Skeletal muscle satellite cell (primary cell): ENCODE measurements around the gene ANTXR2.

Experiments used
- H3K27me3 ChIP-seq: 2 replicates; pipeline ENCODE4 v1.7.0; 2013; ENCODE audit warnings: low read length; ENCODE audit not compliant: control insufficient read depth, insufficient read depth
- H3K36me3 ChIP-seq: 2 replicates; pipeline ENCODE4 v1.7.0; 2013; ENCODE audit warnings: mild to moderate bottlenecking, control low read depth, low read length; ENCODE audit not compliant: insufficient read depth
- H3K4me1 ChIP-seq: 2 replicates; pipeline ENCODE4 v1.7.0; 2013; ENCODE audit warnings: low read length; ENCODE audit not compliant: control insufficient read depth, insufficient read depth
- H3K4me2 ChIP-seq: 2 replicates; pipeline ENCODE4 v1.7.0; 2013; ENCODE audit warnings: mild to moderate bottlenecking, low read length
- H3K4me3 ChIP-seq: 2 replicates; pipeline ENCODE4 v1.7.0; 2013; ENCODE audit warnings: low read length
- H3K9ac ChIP-seq: 2 replicates; pipeline ENCODE4 v1.7.0; 2013; ENCODE audit warnings: mild to moderate bottlenecking, low read depth, low read length, moderate library complexity
- H3K9me3 ChIP-seq: replicated peaks from 2 replicates; pipeline ENCODE4 v1.7.0; 2013; ENCODE audit warnings: mild to moderate bottlenecking, control low read depth, low read length

The ANTXR2 gene

DNA sequence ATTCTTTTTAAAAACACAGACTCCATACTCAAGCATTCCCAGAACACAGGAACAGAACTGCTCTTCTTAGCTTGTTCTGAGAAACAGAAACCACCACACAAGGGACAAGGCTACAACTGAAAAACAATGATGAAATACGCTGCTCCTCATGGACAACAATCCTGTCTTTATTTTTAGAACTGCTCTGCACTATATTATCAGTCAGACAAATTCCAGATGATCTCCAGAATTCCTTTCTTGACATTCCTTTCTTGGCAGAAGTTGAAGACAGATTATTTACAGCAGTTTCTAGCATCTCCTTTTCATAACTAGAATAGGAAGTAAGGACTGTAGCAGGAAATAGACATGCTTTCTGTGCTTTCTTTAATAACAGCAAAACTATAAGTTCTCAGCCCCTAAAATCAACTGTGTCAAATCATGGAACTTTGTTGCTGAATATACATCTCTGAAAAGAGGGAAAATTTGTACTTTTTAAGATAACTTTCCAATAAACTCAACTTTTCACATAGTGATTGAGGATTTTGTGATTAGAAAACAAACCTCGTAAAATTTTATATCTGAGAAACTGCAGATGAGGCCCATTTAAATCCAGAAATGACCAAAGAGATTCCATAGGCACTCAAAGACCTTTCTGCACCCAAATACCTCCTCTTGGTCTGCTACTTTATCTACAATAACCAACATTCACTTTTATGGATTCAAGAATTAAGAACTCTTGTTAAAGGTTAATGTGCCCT is 35.9 kb downstream of the ANTXR2 start:
- Histone ChIP-seq H3K4me2 (peak overlapping the region; percentile 63), H3K4me1 (peaks cover 11% of the 10 kb centered on the region), H3K36me3 (peaks cover 36% of the 10 kb centered on the region), H3K27me3 (no peaks in the 10 kb centered on the region), H3K9me3 (no peaks in the 10 kb centered on the region), H3K4me3 (peak overlapping the region; percentile 2), H3K9ac (peak overlapping the region; percentile 35)

DNA sequence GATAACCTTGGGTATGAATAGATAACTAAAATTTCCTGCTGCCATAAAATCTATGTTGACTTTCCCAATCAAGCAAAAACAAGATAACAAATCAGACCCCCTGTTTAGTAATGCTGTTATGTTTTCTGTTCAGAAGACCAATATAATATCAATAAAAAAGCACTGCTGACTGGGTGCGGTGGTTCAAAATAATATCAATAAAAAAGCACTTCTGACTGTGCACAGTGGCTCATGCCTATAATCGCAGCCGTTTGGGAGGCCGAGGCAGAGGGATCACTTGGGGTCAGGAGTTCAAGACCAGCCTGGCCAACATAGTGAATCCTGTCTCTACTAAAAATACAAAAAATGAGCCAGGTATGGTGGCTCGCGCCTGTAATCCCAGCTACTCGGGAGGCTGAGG is 36.7 kb downstream of the ANTXR2 start:
- Histone ChIP-seq H3K27me3 (no peaks in the 10 kb centered on the region), H3K9ac (no peak overlapping the region), H3K9me3 (no peaks in the 10 kb centered on the region), H3K4me1 (peaks cover 11% of the 10 kb centered on the region), H3K4me2 (no peak overlapping the region), H3K36me3 (peaks cover 43% of the 10 kb centered on the region), H3K4me3 (no peak overlapping the region)

- Histone ChIP-seq H3K9me3 (no peaks in the 10 kb centered on the region), H3K4me1 (peaks cover 11% of the 10 kb centered on the region), H3K9ac (no peak overlapping the region), H3K4me3 (no peak overlapping the region), H3K36me3 (peaks cover 53% of the 10 kb centered on the region), H3K27me3 (no peaks in the 10 kb centered on the region), H3K4me2 (no peak overlapping the region)
Measured at GRCh38 chr4:80035336-80035735, 37.7 kb downstream of the ANTXR2 start.

DNA sequence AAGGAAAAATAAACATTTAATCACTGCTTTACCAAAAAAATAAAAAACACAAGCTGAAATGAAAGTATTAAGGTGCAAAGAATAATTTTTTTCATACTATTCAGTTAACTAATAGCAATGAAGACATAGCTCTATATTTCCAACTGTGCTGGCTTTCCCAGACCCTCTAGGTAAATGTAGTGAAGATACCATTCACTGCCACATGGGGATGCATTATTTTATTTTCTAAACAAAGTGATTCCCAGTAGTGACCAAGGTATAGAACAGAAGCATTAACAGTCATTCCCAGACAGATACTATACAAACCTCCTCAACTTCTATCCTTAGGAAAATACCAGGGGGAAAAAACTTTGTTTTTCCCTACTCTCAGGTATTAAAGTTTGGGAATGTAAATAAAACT is 39.4 kb downstream of the ANTXR2 start:
- Histone ChIP-seq H3K27me3 (no peaks in the 10 kb centered on the region), H3K9ac (no peak overlapping the region), H3K4me1 (peaks cover 11% of the 10 kb centered on the region), H3K36me3 (peaks cover 60% of the 10 kb centered on the region), H3K4me2 (no peak overlapping the region), H3K9me3 (no peaks in the 10 kb centered on the region), H3K4me3 (no peak overlapping the region)

DNA sequence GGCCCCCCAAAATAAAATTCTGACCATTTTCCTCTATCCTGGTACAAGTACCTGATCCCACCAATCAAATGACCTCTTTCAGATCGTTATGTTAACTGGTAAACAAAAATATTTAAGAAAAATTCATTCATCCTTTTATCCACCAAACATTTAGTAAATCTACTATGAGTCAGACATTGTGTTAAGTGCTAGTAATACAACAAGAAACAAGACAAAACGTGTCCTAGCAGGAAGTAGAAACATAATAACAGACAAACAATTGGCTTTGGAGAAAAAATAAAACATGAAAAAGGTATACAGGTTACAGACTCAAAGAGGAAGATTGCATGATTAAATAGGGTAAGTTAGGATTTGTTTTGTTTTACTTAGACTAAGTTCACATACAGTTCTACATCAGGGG is 43.7 kb downstream of the ANTXR2 start:
- Histone ChIP-seq H3K36me3 (peaks cover 72% of the 10 kb centered on the region), H3K4me1 (no peaks in the 10 kb centered on the region), H3K4me2 (no peak overlapping the region), H3K9me3 (no peaks in the 10 kb centered on the region), H3K4me3 (no peak overlapping the region), H3K27me3 (no peaks in the 10 kb centered on the region), H3K9ac (no peak overlapping the region)

GRCh38 chr4:80027611-80028010 is 45.4 kb downstream of the ANTXR2 start:
- no peak overlapping the region for H3K4me3 ChIP-seq
- no peaks in the 10 kb centered on the region for H3K9me3 ChIP-seq
- no peak overlapping the region for H3K9ac ChIP-seq
- H3K36me3 ChIP-seq = peaks cover 78% of the 10 kb centered on the region
- no peaks in the 10 kb centered on the region for H3K4me1 ChIP-seq
- no peaks in the 10 kb centered on the region for H3K27me3 ChIP-seq
- no peak overlapping the region for H3K4me2 ChIP-seq

GRCh38 chr4:80026100-80026499 is 46.9 kb downstream of the ANTXR2 start:
- H3K9ac ChIP-seq = no peak overlapping the region
- H3K4me1 ChIP-seq = peaks cover 8% of the 10 kb centered on the region
- H3K27me3 ChIP-seq = no peaks in the 10 kb centered on the region
- H3K4me3 ChIP-seq = no peak overlapping the region
- no peak overlapping the region for H3K4me2 ChIP-seq
- peaks cover 70% of the 10 kb centered on the region for H3K36me3 ChIP-seq
- no peaks in the 10 kb centered on the region for H3K9me3 ChIP-seq

DNA sequence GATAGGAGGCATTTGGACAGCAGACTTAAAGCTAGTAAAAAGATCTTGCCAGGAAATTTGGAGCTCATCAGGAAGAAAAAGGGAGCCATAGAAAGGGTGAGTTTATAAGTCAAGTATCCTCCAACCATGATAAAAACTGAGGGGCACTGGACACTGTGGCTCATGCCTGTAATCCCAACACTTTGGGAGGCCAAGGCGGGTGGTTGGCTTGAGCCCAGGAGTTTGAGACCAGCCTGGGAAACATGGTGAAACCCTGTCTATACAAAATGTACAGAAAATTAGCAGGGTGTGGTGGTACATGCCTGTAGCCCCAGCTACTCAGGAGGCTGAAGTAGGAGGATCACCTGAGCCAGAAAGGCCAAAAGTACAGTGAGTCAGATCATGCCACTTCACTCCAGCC is 48.7 kb downstream of the ANTXR2 start:
- H3K27me3 ChIP-seq = no peaks in the 10 kb centered on the region
- no peak overlapping the region for H3K4me2 ChIP-seq
- peaks cover 15% of the 10 kb centered on the region for H3K4me1 ChIP-seq
- peaks cover 52% of the 10 kb centered on the region for H3K36me3 ChIP-seq
- no peak overlapping the region for H3K9ac ChIP-seq
- H3K9me3 ChIP-seq = no peaks in the 10 kb centered on the region
- no peak overlapping the region for H3K4me3 ChIP-seq

DNA sequence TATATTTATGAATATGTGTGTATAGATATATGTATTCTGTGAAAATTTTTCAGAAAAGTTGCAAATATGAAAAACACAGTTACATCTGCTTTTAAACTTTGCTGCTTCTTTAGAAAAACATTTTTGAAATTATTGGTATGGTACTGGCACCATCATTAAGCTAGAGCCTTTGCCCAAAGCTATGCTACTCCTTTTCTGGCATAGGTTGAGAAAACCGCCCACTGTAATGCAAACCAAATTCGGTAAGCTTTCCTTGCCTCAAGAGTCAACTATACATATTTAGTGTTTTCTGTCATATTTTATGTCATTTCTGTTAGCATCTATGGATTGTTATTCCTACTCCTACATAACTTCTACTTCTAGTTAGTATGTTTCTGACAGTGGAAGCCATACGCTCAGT is 50.7 kb downstream of the ANTXR2 start:
- no peak overlapping the region for H3K9ac ChIP-seq
- H3K4me1 ChIP-seq = peaks cover 27% of the 10 kb centered on the region
- no peak overlapping the region for H3K4me3 ChIP-seq
- H3K36me3 ChIP-seq = peaks cover 36% of the 10 kb centered on the region
- no peaks in the 10 kb centered on the region for H3K27me3 ChIP-seq
- no peak overlapping the region for H3K4me2 ChIP-seq
- H3K9me3 ChIP-seq = no peaks in the 10 kb centered on the region

DNA sequence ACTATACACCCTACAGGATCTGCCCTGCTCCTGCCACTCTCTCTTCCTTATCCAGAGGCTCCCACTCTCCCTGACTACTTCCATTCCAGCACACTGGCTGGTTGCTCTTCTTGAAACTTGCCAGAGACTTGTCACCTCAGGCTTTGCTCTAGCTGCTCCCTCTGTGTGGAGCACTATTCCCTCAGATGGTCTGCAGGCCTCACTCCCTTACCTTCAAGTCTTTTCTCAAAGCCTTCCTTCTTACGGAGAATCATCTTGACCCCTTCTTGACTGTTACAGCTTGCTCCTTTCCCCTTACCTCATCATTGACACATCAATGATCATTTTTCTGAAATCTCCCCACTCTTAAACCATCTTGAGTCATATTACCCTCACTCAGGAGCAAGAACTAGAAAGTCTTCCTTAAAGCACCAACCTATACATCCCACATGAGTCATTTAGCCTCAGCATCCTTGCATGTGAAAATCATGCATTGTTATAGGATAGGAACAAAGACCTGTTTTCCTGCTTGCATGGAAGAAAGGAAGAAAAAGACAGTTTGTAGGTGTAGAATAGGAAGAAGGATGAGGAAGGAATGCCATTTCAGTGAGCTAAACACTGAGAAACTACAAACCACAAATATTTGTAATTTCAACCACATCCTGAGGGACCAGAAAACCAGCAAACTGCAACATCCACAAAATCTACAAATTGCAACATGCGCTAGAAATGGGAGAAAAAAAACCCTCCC is 55.7 kb downstream of the ANTXR2 start:
- peak overlapping the region; percentile 64 for H3K4me2 ChIP-seq
- peak overlapping the region; percentile 60 for H3K9ac ChIP-seq
- no peaks in the 10 kb centered on the region for H3K9me3 ChIP-seq
- peak overlapping the region; percentile 6 for H3K4me3 ChIP-seq
- peaks cover 23% of the 10 kb centered on the region for H3K36me3 ChIP-seq
- H3K27me3 ChIP-seq = no peaks in the 10 kb centered on the region
- H3K4me1 ChIP-seq = peaks cover 46% of the 10 kb centered on the region

DNA sequence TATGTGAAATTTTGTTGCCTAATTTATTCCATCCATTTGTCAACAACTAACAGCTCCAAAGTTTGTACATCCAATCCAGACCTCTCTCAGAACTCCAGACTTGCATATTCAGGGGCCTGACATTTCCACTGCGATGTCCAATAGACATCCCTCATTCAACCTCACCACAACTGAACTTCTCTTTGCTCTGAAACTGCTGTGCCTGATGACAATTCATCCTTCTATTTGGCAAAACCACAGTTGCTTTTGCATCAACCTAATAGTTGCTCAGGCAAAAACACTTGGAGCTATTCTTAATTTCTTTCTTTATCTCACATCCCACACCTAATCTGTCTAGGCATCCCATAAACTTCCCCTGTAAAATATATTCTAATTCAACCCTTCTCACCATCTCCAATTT is 56.5 kb downstream of the ANTXR2 start:
- Histone ChIP-seq H3K27me3 (no peaks in the 10 kb centered on the region), H3K4me2 (no peak overlapping the region), H3K36me3 (peaks cover 19% of the 10 kb centered on the region), H3K9me3 (no peaks in the 10 kb centered on the region), H3K4me3 (no peak overlapping the region), H3K4me1 (peaks cover 49% of the 10 kb centered on the region), H3K9ac (peak overlapping the region; percentile 51)
